Measurements from ENCODE around the gene NF2. TPM values are rescaled to one million over a fixed set of nuclear protein-coding genes. Genes with fewer than 3 reads are reported as not detected.
A peak's percentile ranks its signal among the peaks of the same experiment; 100 is the strongest.

NF2 gene
- total and polyA plus RNA-seq, 2 experiments from 2014 or later = 14.4 to 54.5 TPM

DNA sequence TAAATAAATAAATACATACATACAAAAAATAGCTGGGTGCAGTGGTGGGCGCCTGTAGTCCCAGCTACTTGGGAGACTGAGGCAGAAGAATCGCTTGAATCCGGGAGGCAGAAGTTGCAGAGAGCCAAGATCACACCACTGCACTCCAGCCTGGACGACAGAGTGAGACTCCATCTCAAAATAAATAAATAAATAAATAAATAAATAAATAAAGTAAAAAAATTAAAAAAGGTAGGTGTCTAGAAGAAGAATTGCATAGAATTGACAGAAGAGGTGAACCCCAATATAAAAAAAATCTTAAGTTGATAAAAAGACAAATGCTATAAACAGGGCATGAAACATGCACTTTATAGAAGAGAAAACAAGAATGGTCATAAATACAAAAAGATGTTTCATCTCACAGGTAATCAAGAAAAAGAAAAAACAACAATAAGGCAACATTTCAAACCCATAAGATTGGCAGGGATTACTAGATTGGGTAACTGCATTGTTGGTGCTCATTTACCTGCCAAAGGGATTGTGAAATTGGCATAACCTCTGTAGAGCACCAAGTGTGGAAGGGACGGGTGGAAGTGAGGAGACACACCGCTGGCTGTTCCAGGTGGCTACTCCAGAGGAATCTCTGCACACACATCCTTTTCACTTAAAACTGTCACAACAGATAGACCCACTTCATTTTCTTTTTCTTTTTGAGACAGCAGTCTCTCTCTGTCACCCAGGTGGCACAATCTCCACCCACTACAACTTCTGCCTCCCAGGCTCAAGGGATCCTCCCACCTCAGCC is 44.7 kb downstream of the NF2 start (continued):
- TF ChIP-seq, protein P1, sequence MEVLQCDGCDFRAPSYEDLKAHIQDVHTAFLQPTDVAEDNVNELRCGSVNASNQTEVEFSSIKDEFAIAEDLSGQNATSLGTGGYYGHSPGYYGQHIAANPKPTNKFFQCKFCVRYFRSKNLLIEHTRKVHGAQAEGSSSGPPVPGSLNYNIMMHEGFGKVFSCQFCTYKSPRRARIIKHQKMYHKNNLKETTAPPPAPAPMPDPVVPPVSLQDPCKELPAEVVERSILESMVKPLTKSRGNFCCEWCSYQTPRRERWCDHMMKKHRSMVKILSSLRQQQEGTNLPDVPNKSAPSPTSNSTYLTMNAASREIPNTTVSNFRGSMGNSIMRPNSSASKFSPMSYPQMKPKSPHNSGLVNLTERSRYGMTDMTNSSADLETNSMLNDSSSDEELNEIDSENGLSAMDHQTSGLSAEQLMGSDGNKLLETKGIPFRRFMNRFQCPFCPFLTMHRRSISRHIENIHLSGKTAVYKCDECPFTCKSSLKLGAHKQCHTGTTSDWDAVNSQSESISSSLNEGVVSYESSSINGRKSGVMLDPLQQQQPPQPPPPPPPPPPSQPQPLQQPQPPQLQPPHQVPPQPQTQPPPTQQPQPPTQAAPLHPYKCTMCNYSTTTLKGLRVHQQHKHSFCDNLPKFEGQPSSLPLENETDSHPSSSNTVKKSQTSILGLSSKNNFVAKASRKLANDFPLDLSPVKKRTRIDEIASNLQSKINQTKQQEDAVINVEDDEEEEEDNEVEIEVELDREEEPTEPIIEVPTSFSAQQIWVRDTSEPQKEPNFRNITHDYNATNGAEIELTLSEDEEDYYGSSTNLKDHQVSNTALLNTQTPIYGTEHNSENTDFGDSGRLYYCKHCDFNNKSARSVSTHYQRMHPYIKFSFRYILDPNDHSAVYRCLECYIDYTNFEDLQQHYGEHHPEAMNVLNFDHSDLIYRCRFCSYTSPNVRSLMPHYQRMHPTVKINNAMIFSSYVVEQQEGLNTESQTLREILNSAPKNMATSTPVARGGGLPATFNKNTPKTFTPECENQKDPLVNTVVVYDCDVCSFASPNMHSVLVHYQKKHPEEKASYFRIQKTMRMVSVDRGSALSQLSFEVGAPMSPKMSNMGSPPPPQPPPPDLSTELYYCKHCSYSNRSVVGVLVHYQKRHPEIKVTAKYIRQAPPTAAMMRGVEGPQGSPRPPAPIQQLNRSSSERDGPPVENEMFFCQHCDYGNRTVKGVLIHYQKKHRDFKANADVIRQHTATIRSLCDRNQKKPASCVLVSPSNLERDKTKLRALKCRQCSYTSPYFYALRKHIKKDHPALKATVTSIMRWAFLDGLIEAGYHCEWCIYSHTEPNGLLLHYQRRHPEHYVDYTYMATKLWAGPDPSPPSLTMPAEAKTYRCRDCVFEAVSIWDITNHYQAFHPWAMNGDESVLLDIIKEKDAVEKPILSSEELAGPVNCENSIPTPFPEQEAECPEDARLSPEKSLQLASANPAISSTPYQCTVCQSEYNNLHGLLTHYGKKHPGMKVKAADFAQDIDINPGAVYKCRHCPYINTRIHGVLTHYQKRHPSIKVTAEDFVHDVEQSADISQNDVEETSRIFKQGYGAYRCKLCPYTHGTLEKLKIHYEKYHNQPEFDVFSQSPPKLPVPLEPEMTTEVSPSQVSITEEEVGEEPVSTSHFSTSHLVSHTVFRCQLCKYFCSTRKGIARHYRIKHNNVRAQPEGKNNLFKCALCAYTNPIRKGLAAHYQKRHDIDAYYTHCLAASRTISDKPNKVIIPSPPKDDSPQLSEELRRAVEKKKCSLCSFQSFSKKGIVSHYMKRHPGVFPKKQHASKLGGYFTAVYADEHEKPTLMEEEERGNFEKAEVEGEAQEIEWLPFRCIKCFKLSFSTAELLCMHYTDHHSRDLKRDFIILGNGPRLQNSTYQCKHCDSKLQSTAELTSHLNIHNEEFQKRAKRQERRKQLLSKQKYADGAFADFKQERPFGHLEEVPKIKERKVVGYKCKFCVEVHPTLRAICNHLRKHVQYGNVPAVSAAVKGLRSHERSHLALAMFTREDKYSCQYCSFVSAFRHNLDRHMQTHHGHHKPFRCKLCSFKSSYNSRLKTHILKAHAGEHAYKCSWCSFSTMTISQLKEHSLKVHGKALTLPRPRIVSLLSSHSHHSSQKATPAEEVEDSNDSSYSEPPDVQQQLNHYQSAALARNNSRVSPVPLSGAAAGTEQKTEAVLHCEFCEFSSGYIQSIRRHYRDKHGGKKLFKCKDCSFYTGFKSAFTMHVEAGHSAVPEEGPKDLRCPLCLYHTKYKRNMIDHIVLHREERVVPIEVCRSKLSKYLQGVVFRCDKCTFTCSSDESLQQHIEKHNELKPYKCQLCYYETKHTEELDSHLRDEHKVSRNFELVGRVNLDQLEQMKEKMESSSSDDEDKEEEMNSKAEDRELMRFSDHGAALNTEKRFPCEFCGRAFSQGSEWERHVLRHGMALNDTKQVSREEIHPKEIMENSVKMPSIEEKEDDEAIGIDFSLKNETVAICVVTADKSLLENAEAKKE (CRISPR knock-in tag; IDR thresholded peaks at IDR 0.05) = no peak
- TF ChIP-seq ZNF114 (CRISPR knock-in tag; IDR thresholded peaks at IDR 0.05) = no peak
- TF ChIP-seq ZNF331 (CRISPR knock-in tag; IDR thresholded peaks at IDR 0.05; ENCODE audit: low read depth) = no peak
- TF ChIP-seq EZH2 (IDR thresholded peaks at IDR 0.05; ENCODE audit: low read depth, unreplicated experiment) = no peak

DNA sequence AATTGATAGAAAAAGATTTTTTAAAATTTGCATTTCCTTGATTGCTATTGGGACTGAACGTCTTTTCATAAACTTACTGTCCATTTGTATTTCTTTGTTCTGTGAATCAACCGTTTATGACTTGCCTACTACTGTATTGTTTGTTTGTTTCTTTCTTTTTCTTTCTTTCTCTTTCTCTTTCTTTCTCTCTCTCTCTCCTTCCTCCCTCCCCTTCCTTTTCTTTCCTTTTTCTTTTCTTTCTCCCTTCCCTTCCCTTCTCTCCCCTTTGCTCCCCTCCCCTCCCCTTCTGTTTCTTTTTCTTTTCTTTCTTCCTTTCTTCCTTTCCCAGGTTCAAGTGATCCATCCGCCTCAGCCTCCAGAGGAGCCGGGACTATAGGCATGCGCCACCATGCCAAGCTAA is 46.9 kb downstream of the NF2 start:
- no peak for DNase-seq (ENCODE audit: low spot score)
- H3K36me3 ChIP-seq (ENCODE audit: insufficient read depth) = no peaks in the 10 kb centered on the region
- no peaks in the 10 kb centered on the region for H3K79me2 ChIP-seq (replicated peaks; ENCODE audit: insufficient read depth)
- no peak overlapping the region for H3K4me3 ChIP-seq
- no peak for ATAC-seq
- H3K4me2 ChIP-seq = no peak overlapping the region
- H3K9me3 Mint-ChIP-seq = peaks cover 4% of the 10 kb centered on the region
- H3K27ac ChIP-seq (ENCODE audit: low read depth) = no peak overlapping the region
- peaks cover 10% of the 10 kb centered on the region; the same call in 1 of the 2 replicates for H3K4me1 ChIP-seq (ENCODE audit: insufficient read depth)
- H3F3A ChIP-seq (replicated peaks; ENCODE audit: low read depth) = no peaks in the 10 kb centered on the region
- peaks cover 16% of the 10 kb centered on the region for H3K4me1 Mint-ChIP-seq
- peak overlapping the region; percentile 13; the same call in 1 of the 2 replicates for H3K27ac Mint-ChIP-seq
- H3K4me3 Mint-ChIP-seq = no peak overlapping the region
- H3K27me3 Mint-ChIP-seq (ENCODE audit: insufficient read depth, low read depth, poor library complexity) = no peaks in the 10 kb centered on the region
- H2AFZ ChIP-seq = no peak overlapping the region
- H4K20me1 ChIP-seq (replicated peaks; ENCODE audit: insufficient read depth) = no peaks in the 10 kb centered on the region; the same call in 1 of the 2 replicates
- no peaks in the 10 kb centered on the region for H3K27me3 ChIP-seq (ENCODE audit: insufficient read depth)
- H3K36me3 Mint-ChIP-seq (ENCODE audit: low read depth) = peaks cover 9% of the 10 kb centered on the region
- no peaks in the 10 kb centered on the region for H3K9me2 ChIP-seq (ENCODE audit: insufficient read depth)
- TF ChIP-seq ZNF331 (CRISPR knock-in tag; IDR thresholded peaks at IDR 0.05; ENCODE audit: low read depth) = no peak
- TF ChIP-seq, protein P2, sequence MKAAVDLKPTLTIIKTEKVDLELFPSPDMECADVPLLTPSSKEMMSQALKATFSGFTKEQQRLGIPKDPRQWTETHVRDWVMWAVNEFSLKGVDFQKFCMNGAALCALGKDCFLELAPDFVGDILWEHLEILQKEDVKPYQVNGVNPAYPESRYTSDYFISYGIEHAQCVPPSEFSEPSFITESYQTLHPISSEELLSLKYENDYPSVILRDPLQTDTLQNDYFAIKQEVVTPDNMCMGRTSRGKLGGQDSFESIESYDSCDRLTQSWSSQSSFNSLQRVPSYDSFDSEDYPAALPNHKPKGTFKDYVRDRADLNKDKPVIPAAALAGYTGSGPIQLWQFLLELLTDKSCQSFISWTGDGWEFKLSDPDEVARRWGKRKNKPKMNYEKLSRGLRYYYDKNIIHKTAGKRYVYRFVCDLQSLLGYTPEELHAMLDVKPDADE (IDR thresholded peaks at IDR 0.05) = no peak
- TF ChIP-seq, protein P3, sequence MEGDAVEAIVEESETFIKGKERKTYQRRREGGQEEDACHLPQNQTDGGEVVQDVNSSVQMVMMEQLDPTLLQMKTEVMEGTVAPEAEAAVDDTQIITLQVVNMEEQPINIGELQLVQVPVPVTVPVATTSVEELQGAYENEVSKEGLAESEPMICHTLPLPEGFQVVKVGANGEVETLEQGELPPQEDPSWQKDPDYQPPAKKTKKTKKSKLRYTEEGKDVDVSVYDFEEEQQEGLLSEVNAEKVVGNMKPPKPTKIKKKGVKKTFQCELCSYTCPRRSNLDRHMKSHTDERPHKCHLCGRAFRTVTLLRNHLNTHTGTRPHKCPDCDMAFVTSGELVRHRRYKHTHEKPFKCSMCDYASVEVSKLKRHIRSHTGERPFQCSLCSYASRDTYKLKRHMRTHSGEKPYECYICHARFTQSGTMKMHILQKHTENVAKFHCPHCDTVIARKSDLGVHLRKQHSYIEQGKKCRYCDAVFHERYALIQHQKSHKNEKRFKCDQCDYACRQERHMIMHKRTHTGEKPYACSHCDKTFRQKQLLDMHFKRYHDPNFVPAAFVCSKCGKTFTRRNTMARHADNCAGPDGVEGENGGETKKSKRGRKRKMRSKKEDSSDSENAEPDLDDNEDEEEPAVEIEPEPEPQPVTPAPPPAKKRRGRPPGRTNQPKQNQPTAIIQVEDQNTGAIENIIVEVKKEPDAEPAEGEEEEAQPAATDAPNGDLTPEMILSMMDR (conservative IDR thresholded peaks at IDR 0.05; ENCODE audit: low read depth in 2 of 2) = no peak
- no peak for TF ChIP-seq NANOG (IDR thresholded peaks at IDR 0.05; ENCODE audit: borderline replicate concordance)
